ENCODE data around the gene MPHOSPH6.
A peak's percentile ranks its signal among the peaks of the same experiment; 100 is the strongest.
"Not testable (repeated sequence)": the region's sequence is repeated elsewhere in the genome, so short reads cannot be mapped to it uniquely, and the experiment has no call there.

The MPHOSPH6 gene

GRCh38 chr16:82116535-82116934 lies 53.5 kb downstream of the MPHOSPH6 start:
- DNase-seq, result no peak

- DNase-seq, result no peak
Measured at GRCh38 chr16:82113741-82114140, 56.3 kb downstream of the MPHOSPH6 start.

GRCh38 chr16:82111944-82112343 lies 58.1 kb downstream of the MPHOSPH6 start:
- DNase-seq, result no peak

DNA sequence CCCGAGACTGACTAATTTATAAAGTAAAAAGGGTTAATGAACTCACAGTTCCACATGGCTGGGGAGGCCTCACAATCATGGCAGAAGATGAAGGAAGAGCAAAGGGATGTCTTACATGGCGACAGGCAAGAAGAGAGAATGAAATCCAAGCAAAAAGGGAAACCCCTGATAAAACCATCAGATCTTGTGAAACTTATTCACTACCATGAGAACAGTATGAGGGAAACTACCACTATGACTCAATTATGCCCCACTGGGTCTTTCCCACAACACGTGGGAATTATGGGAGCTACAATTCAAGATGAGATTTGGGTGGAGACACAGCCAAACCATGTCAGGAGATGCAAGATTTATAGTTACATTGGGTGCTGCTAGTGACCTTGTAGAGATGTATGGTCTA lies 60.8 kb downstream of the MPHOSPH6 start:
- DNase-seq, result not testable (repeated sequence)

GRCh38 chr16:82108774-82109173 lies 61.2 kb downstream of the MPHOSPH6 start:
- DNase-seq, result no peak

DNA sequence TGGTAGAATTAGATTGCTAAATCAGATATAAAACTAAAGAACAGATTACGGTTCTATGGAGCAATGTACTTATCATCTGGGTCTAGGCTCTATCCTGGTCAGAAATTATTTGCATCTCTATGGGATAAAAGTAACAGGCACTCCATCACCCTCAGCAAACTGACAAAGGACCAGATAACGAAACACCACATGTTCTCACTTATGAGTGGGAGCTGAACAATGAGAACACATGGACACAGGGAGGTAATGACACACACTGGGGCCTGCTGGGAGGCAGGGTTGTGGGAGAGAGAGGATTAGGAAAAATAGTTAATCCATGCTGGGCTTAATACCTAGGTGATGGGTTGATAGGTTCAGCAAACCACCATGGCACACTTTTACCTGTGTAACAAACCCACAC lies 61.9 kb downstream of the MPHOSPH6 start:
- DNase-seq, result peak; percentile 22

DNA sequence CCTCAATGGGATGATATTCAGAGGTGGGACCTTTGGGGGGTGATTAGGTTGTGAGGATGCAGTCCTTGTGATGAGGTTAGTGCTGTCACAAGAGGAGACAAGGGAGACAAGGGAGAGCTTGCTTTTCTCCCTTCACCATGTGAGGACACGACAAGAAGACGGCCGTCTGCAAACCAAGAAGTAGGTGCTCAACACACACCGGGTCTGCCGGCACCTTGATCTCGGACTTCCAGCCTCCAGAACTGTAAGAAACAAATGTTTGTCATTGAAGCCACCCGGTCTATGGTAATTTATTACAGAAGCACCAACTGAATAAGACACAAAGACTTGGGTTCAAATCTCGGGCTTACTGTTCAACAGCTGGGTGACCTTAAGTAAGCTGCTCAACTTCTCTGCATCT lies 64.9 kb downstream of the MPHOSPH6 start:
- DNase-seq, result no peak

Data from fibroblast of skin of abdomen (primary cell).